Peyer's patch (tissue), 4 donors: ENCODE measurements around the gene NXPH4. TPM values are rescaled to one million over a fixed set of nuclear protein-coding genes. Genes with fewer than 3 reads are reported as not detected.

Source experiments
- small RNA-seq, 2 donors: library from RNA; depleted of rRNA; stranded (forward); fragments of <200 nt; gene quantifications; one replicate each; pipeline ENCODE3, GENCODE V24; 2016
- total RNA-seq, 4 donors: library from RNA; depleted of rRNA; stranded (reverse); fragments of >200 nt; gene quantifications; one replicate each; pipeline ENCODE4 v1.1.0, GENCODE V29; 2016

The NXPH4 gene
- total RNA-seq, 4 donors from 2014 or later: not detected

Small RNAs within 50 kb of the gene (small RNA-seq; reads per million reads assigned to genes)
- 0.06 to 0.23 reads per million in 2 donors for gene MIR1228

Other genes starting within 250 kb of the NXPH4 start
- 1 to 10 TPM; 3.2 to 9.1 (median 5.5) TPM for gene ZBTB39, start 210.2 kb upstream of the NXPH4 start, total RNA-seq
- 10 to 100 TPM in 1 of 4 donors, 1 to 10 TPM in 2, not detected in 1; 9.6 to 13.8 (median 9.9) TPM for gene TAC3, start 200.3 kb upstream of the NXPH4 start, total RNA-seq
- gene MYO1A, start 166.7 kb upstream of the NXPH4 start, total RNA-seq: 1,000 to 10,000 TPM in 1 of 4 donors, 100 to 1,000 TPM in 2, 10 to 100 TPM in 1; 94.1 to 1,001 (median 802) TPM
- gene NEMP1, start 138.0 kb upstream of the NXPH4 start, total RNA-seq: 10 to 100 TPM in 1 of 4 donors, 1 to 10 TPM in 3; 4.6 to 11.6 (median 5.7) TPM
- gene NAB2, start 127.7 kb upstream of the NXPH4 start, total RNA-seq: 10 to 100 TPM in 2 of 4 donors, 1 to 10 TPM in 2; 7.4 to 17.0 (median 10.3) TPM
- gene STAT6, start 105.4 kb upstream of the NXPH4 start, total RNA-seq: 100 to 1,000 TPM; 278 to 416 (median 382) TPM
- 100 to 1,000 TPM; 128 to 312 (median 207) TPM for gene LRP1, start 88.3 kb upstream of the NXPH4 start, total RNA-seq
- gene LRP1-AS, start 69.2 kb upstream of the NXPH4 start, total RNA-seq: not detected
- 10 to 100 TPM; 34.4 to 72.6 (median 36.3) TPM for gene SHMT2, start 12.9 kb downstream of the NXPH4 start, total RNA-seq
- 1 to 10 TPM; 1.9 to 6.6 (median 2.4) TPM for gene STAC3, start 34.4 kb downstream of the NXPH4 start, total RNA-seq
- 100 to 1,000 TPM in 1 of 4 donors, 10 to 100 TPM in 3; 23.1 to 145 (median 54.8) TPM for gene R3HDM2, start 214.2 kb downstream of the NXPH4 start, total RNA-seq
- not detected for gene INHBC, start 218.0 kb downstream of the NXPH4 start, total RNA-seq
- not detected for gene INHBE, start 238.5 kb downstream of the NXPH4 start, total RNA-seq
- gene GLI1, start 243.0 kb downstream of the NXPH4 start, total RNA-seq: 1 to 10 TPM in 2 of 4 donors, under 1 TPM in 2; 0.67 to 2.1 (median 1.3) TPM